Prostate gland (tissue), 2 donors: ENCODE data around the gene UFSP2.

Experiments
- POLR2AphosphoS5 ChIP-seq: sonication (generic); formaldehyde crosslinking; IDR thresholded peaks from one replicate; pipeline ENCODE4 v1.6.1; 2017; ENCODE audit warnings: antibody characterized with exemption
- TF ChIP-seq, protein P1 (sequence below), 4 experiments: fragments of 200-600 bp in 2 of 4; fragments of 450-650 bp in 2 of 4; sonication (generic) in 2 of 4; IDR thresholded peaks; 1 replicate in 3 of 4; 2 replicates in 1 of 4; pipeline ENCODE4 v1.5.1; 2016 to 2019; ENCODE audit warnings: antibody characterized with exemption in 4 of 4, mild to moderate bottlenecking in 2 of 4, moderate library complexity in 2 of 4

DNA sequence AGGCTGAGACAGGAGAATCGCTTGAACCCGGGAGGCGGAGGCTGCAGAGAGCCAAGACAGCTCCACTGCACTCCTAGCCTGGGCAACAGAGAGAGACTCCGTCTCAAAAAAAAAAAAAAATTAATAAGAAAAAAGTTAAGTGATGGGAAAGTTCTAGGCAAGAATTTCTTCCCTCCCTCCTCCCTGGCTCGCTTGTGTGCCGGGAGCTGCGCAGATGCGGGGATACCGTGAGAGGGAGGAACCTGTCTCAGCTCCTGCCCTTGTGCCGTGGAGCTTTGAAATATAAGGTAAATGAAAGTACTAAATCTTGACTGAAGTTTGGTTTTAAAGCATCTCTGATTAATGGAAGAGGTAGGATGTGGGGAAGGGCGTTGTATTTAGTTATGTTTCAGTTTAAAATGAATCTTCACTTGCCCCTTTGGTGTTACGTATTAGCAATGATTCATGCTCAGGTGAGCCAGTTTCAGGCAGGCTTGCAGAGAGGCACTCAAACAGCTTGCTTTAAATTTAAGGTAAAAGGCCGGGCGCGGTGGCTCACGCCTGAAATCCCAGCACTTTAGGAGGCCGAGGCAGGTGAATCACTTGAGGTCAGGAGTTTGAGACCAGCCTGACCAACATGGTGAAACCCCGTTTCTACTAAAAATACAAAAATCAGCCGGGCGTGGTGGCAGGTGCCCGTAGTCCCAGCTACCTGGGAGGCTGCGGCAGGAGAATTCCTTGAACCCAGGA lies 1.4 kb upstream of the UFSP2 start:
- TF ChIP-seq POLR2AphosphoS5 = no peak
- TF ChIP-seq, protein P1, sequence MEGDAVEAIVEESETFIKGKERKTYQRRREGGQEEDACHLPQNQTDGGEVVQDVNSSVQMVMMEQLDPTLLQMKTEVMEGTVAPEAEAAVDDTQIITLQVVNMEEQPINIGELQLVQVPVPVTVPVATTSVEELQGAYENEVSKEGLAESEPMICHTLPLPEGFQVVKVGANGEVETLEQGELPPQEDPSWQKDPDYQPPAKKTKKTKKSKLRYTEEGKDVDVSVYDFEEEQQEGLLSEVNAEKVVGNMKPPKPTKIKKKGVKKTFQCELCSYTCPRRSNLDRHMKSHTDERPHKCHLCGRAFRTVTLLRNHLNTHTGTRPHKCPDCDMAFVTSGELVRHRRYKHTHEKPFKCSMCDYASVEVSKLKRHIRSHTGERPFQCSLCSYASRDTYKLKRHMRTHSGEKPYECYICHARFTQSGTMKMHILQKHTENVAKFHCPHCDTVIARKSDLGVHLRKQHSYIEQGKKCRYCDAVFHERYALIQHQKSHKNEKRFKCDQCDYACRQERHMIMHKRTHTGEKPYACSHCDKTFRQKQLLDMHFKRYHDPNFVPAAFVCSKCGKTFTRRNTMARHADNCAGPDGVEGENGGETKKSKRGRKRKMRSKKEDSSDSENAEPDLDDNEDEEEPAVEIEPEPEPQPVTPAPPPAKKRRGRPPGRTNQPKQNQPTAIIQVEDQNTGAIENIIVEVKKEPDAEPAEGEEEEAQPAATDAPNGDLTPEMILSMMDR (IDR thresholded peaks at IDR 0.05) = no peak
